GM23338 (cell line): ENCODE measurements around the gene PIK3R3.

ENCODE experiments used
- EZH2 ChIP-seq: fragments of 200-600 bp; sonication (generic); IDR thresholded peaks from one replicate; pipeline ENCODE4 v1.8.0; 2017; ENCODE audit warnings: antibody characterized with exemption, mild to moderate bottlenecking, low read depth; ENCODE audit not compliant: unreplicated experiment
- TF ChIP-seq, protein P1 (sequence below), 2 experiments: fragments of 200-600 bp in 1 of 2; sonication (generic) in 1 of 2; conservative IDR thresholded peaks; 2 replicates each; pipeline versions ENCODE4 v1.5.1 to v1.6.1; 2016 to 2017; ENCODE audit warnings: antibody characterized with exemption in 2 of 2, low read depth in 2 of 2, mild to moderate bottlenecking in 2 of 2, moderate library complexity in 1 of 2
- TF ChIP-seq, protein P2 (sequence below): IDR thresholded peaks from one replicate; pipeline ENCODE4 v1.6.1; 2018; ENCODE audit warnings: antibody characterized with exemption; ENCODE audit not compliant: unreplicated experiment

DNA sequence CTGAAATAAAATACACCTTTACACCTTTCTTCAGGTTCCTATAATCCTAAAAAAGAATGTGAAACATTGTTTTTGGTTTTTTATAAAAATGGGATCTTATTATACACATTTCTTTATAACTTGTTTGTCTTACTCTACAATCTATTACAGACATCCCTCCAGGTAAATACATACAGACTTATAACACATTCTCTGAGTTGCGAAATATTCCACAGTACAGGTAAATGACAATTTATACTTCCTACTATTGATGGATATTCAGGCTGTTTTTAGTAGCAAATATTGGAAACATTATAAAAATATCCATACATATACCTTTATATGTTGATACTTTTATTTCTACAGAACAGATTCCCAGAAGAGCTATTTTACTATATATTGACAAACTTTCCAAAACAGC, 20.3 kb downstream of the PIK3R3 start:
- TF ChIP-seq, protein P1, sequence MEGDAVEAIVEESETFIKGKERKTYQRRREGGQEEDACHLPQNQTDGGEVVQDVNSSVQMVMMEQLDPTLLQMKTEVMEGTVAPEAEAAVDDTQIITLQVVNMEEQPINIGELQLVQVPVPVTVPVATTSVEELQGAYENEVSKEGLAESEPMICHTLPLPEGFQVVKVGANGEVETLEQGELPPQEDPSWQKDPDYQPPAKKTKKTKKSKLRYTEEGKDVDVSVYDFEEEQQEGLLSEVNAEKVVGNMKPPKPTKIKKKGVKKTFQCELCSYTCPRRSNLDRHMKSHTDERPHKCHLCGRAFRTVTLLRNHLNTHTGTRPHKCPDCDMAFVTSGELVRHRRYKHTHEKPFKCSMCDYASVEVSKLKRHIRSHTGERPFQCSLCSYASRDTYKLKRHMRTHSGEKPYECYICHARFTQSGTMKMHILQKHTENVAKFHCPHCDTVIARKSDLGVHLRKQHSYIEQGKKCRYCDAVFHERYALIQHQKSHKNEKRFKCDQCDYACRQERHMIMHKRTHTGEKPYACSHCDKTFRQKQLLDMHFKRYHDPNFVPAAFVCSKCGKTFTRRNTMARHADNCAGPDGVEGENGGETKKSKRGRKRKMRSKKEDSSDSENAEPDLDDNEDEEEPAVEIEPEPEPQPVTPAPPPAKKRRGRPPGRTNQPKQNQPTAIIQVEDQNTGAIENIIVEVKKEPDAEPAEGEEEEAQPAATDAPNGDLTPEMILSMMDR (conservative IDR thresholded peaks at IDR 0.05; ENCODE audit: low read depth in 2 of 2): no peak
- TF ChIP-seq EZH2: no peak
- TF ChIP-seq, protein P2, sequence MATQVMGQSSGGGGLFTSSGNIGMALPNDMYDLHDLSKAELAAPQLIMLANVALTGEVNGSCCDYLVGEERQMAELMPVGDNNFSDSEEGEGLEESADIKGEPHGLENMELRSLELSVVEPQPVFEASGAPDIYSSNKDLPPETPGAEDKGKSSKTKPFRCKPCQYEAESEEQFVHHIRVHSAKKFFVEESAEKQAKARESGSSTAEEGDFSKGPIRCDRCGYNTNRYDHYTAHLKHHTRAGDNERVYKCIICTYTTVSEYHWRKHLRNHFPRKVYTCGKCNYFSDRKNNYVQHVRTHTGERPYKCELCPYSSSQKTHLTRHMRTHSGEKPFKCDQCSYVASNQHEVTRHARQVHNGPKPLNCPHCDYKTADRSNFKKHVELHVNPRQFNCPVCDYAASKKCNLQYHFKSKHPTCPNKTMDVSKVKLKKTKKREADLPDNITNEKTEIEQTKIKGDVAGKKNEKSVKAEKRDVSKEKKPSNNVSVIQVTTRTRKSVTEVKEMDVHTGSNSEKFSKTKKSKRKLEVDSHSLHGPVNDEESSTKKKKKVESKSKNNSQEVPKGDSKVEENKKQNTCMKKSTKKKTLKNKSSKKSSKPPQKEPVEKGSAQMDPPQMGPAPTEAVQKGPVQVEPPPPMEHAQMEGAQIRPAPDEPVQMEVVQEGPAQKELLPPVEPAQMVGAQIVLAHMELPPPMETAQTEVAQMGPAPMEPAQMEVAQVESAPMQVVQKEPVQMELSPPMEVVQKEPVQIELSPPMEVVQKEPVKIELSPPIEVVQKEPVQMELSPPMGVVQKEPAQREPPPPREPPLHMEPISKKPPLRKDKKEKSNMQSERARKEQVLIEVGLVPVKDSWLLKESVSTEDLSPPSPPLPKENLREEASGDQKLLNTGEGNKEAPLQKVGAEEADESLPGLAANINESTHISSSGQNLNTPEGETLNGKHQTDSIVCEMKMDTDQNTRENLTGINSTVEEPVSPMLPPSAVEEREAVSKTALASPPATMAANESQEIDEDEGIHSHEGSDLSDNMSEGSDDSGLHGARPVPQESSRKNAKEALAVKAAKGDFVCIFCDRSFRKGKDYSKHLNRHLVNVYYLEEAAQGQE: no peak
